HG03571 (cell line): ENCODE results near the gene ENPP6.
"Not testable (repeated sequence)": the region's sequence is repeated elsewhere in the genome, so short reads cannot be mapped to it uniquely, and the experiment has no call there.

Experiments used
- ATAC-seq: cut with Tn5 transposase; IDR thresholded peaks from one replicate; pipeline ENCODE4 v1.9.1; 2021; ENCODE audit not compliant: unreplicated experiment

The ENPP6 gene

GRCh38 chr4:184066584-184067300, 150.9 kb downstream of the ENPP6 start:
- ATAC-seq = no peak

GRCh38 chr4:184064877-184065276, 152.8 kb downstream of the ENPP6 start:
- ATAC-seq = no peak

- no peak for ATAC-seq
These were observed 154.9 kb downstream of the ENPP6 start for GRCh38 chr4:184062769-184063168.

- ATAC-seq = no peak
These were observed 156.1 kb downstream of the ENPP6 start for GRCh38 chr4:184061582-184061981.

GRCh38 chr4:184059099-184059498, 158.6 kb downstream of the ENPP6 start:
- no peak for ATAC-seq

- ATAC-seq = no peak
These were observed 159.6 kb downstream of the ENPP6 start for GRCh38 chr4:184058026-184058425.

- no peak for ATAC-seq
These were observed 160.8 kb downstream of the ENPP6 start for GRCh38 chr4:184056877-184057276.

GRCh38 chr4:184053434-184053833, 164.2 kb downstream of the ENPP6 start:
- no peak for ATAC-seq

- ATAC-seq = no peak
These were observed 165.1 kb downstream of the ENPP6 start for GRCh38 chr4:184052616-184053015.

- ATAC-seq = not testable (repeated sequence)
These were observed 166.4 kb downstream of the ENPP6 start for GRCh38 chr4:184051262-184051661.

- no peak for ATAC-seq
These were observed 171.5 kb downstream of the ENPP6 start for GRCh38 chr4:184046148-184046547.

- no peak for ATAC-seq
These were observed 176.5 kb downstream of the ENPP6 start for GRCh38 chr4:184041156-184041555.

GRCh38 chr4:184039963-184040383, 177.7 kb downstream of the ENPP6 start:
- no peak for ATAC-seq
